A673 (cell line): ENCODE measurements around the gene ITPR3.

ENCODE experiments used
- CTCF ChIP-seq: fragments of 300-800, 200-600 bp; sonication (generic); conservative IDR thresholded peaks from 2 replicates; pipeline ENCODE4 v1.5.1; 2017; ENCODE audit warnings: low read depth, mild to moderate bottlenecking, antibody characterized with exemption, low read length, moderate library complexity, mixed read lengths
- EZH2 ChIP-seq: fragments of 200-600 bp; sonication (generic); IDR thresholded peaks from 2 replicates; pipeline ENCODE4 v1.6.1; 2017; ENCODE audit warnings: borderline replicate concordance, low read depth, mild to moderate bottlenecking, mixed read lengths, antibody characterized with exemption, low read length; ENCODE audit not compliant: poor library complexity, severe bottlenecking

- TF ChIP-seq CTCF (no peak), EZH2 (no peak)
Measured at GRCh38 chr6:33592595-33593413, 28.3 kb upstream of the ITPR3 start.
